HepG2 (cell line): ENCODE results near the gene PPP4R4. TPM values are rescaled to one million over a fixed set of nuclear protein-coding genes. Genes with fewer than 3 reads are reported as not detected.

Source experiments
- HCFC1 ChIP-seq: fragments of 150-350 bp; IDR thresholded peaks from 2 replicates; pipeline ENCODE4 v1.6.1; 2014; ENCODE audit warnings: low read depth, low read length
- HDAC2 ChIP-seq: sonication (generic); formaldehyde crosslinking; IDR thresholded peaks from 2 replicates; pipeline ENCODE4 v1.4.0; 2020; ENCODE audit warnings: missing genetic modification reagents
- ISL2 ChIP-seq: sonication (generic); formaldehyde crosslinking; IDR thresholded peaks from 2 replicates; pipeline ENCODE4 v1.5.0; 2020; ENCODE audit warnings: missing genetic modification reagents
- JARID2 ChIP-seq: sonication (generic); formaldehyde crosslinking; IDR thresholded peaks from 2 replicates; pipeline ENCODE4 v1.8.1; 2023; ENCODE audit warnings: missing genetic modification reagents, inconsistent platforms; ENCODE audit not compliant: insufficient replicate concordance
- NR1H2 ChIP-seq: sonication (generic); formaldehyde crosslinking; IDR thresholded peaks from 2 replicates; pipeline ENCODE4 v1.8.1; 2022; ENCODE audit warnings: low read depth, missing genetic modification reagents, borderline replicate concordance
- NR2F6 ChIP-seq, 2 experiments: IDR thresholded peaks; 2 replicates each; pipeline ENCODE4 v1.6.1; 2016; ENCODE audit warnings: antibody characterized with exemption in 1 of 2, mild to moderate bottlenecking in 1 of 2
- PAXIP1 ChIP-seq: sonication (generic); formaldehyde crosslinking; conservative IDR thresholded peaks from 2 replicates; pipeline ENCODE4 v1.4.0; 2020; ENCODE audit warnings: mild to moderate bottlenecking, missing genetic modification reagents, moderate library complexity
- PHF8 ChIP-seq: sonication (generic); formaldehyde crosslinking; IDR thresholded peaks from 2 replicates; pipeline ENCODE4 v1.5.0; 2020; ENCODE audit warnings: missing genetic modification reagents
- PLSCR1 ChIP-seq: sonication (generic); formaldehyde crosslinking; IDR thresholded peaks from 2 replicates; pipeline ENCODE4 v1.5.0; 2020; ENCODE audit warnings: missing genetic modification reagents, mild to moderate bottlenecking, borderline replicate concordance
- SRSF4 ChIP-seq: fragments of 200-400 bp; formaldehyde crosslinking; IDR thresholded peaks from one replicate; pipeline ENCODE4 v1.6.1; 2018; ENCODE audit warnings: mild to moderate bottlenecking, low read depth, low read length, moderate library complexity; ENCODE audit not compliant: poor library complexity, severe bottlenecking
- SRY ChIP-seq: sonication (generic); formaldehyde crosslinking; IDR thresholded peaks from 2 replicates; pipeline ENCODE4 v1.8.0; 2022; ENCODE audit warnings: mild to moderate bottlenecking, missing genetic modification reagents
- TFDP2 ChIP-seq: sonication (generic); formaldehyde crosslinking; IDR thresholded peaks from 2 replicates; pipeline ENCODE4 v1.4.0; 2020; ENCODE audit warnings: missing genetic modification reagents
- TFE3 ChIP-seq: IDR thresholded peaks from 2 replicates; pipeline ENCODE4 v1.6.1; 2016
- ZNF414 ChIP-seq: sonication (generic); formaldehyde crosslinking; IDR thresholded peaks from 2 replicates; pipeline ENCODE4 v1.5.0; 2020; ENCODE audit warnings: missing genetic modification reagents
- ZNF501 ChIP-seq: sonication (generic); formaldehyde crosslinking; IDR thresholded peaks from 2 replicates; pipeline ENCODE4 v1.5.1; 2020; ENCODE audit warnings: mild to moderate bottlenecking, moderate library complexity, missing genetic modification reagents
- ZNF674 ChIP-seq: sonication (generic); formaldehyde crosslinking; IDR thresholded peaks from 2 replicates; pipeline ENCODE4 v1.5.0; 2020; ENCODE audit warnings: low read depth, mild to moderate bottlenecking, missing genetic modification reagents
- ZNF770 ChIP-seq: sonication (generic); formaldehyde crosslinking; IDR thresholded peaks from 2 replicates; pipeline ENCODE4 v1.5.0; 2020; ENCODE audit warnings: mild to moderate bottlenecking, missing genetic modification reagents
- ZNF841 ChIP-seq: sonication (generic); formaldehyde crosslinking; IDR thresholded peaks from 2 replicates; pipeline ENCODE4 v1.8.1; 2023; ENCODE audit warnings: missing genetic modification reagents, borderline replicate concordance
- polyA plus RNA-seq, 8 experiments: library from polyadenylated mRNA; depleted of rRNA in 3 of 8; stranded (reverse) in 7 of 8; unstranded in 1 of 8; fragments of >200 nt; fragmentation: Illumina TruSeq in 4 of 8; extraction: Trizol in 4 of 8; gene quantifications; 2 replicates each; pipeline versions ENCODE4 v1.2.1 to v1.2.3, GENCODE V29; 2011 to 2016; ENCODE audit warnings: low read depth in 4 of 8, missing spikeins in 1 of 8, mixed read lengths in 1 of 8; ENCODE audit not compliant: insufficient read depth in 1 of 8
- total RNA-seq, 5 experiments: library from RNA; depleted of rRNA; stranded (reverse); fragments of >200 nt; fragmentation: Illumina TruSeq; extraction: Trizol; gene quantifications; 2 replicates each; pipeline ENCODE4 v1.2.3, GENCODE V29; 2016; ENCODE audit warnings: low read depth in 1 of 5

Gene PPP4R4
- total and polyA plus RNA-seq, 2 of the 13 experiments (the other 11 are each of a cell fraction or from before 2014, with no cell fraction given), result 9.5 to 19.8 TPM

- TF ChIP-seq ZNF414 (CRISPR knock-in tag) (0 out of 2 replicates have a peak, but pooled peaks have one; percentile 62), JARID2 (CRISPR knock-in tag) (no peak), NR2F6 (IDR thresholded peaks at IDR 0.05) (no peak), NR2F6 (CRISPR knock-in tag; IDR thresholded peaks at IDR 0.05) (no peak), ZNF501 (CRISPR knock-in tag) (peak; percentile 42; the same call in 1 of the 2 replicates), ZNF770 (CRISPR knock-in tag) (no peak), PAXIP1 (0 out of 2 replicates have a peak, but pooled peaks have one; percentile 3), ZNF674 (CRISPR knock-in tag) (no peak), TFDP2 (CRISPR knock-in tag) (0 out of 2 replicates have a peak, but pooled peaks have one; percentile 5), ISL2 (CRISPR knock-in tag) (no peak), ZNF841 (no peak), PLSCR1 (CRISPR knock-in tag) (no peak), SRSF4 (no peak), NR1H2 (CRISPR knock-in tag) (no peak), HCFC1 (no peak), TFE3 (CRISPR knock-in tag) (no peak), SRY (peak; percentile 29; the same call in 1 of the 2 replicates), PHF8 (CRISPR knock-in tag) (peak; percentile 45; the same call in 1 of the 2 replicates), HDAC2 (no peak)
Observed at GRCh38 chr14:94173471-94173884, 644 bp upstream of the PPP4R4 start (continued).
